Calu3 (cell line): Measurements from ENCODE around the gene CDC45. TPM values are rescaled to one million over a fixed set of nuclear protein-coding genes. Genes with fewer than 3 reads are reported as not detected.
A peak's percentile ranks its signal among the peaks of the same experiment; 100 is the strongest.

Experiments used
- BruUV-seq: library from RNA; stranded (reverse); fragments of 400-500 nt; replicated peaks from 2 replicates; lab custom pipeline; 2021; lab: Mats Ljungman, UMichigan
- CTCF ChIA-PET: fragments of 300-600 bp; sonication (Branson Sonifier 250); formaldehyde crosslinking; loops from one replicate; lab custom pipeline; 2022; ENCODE audit warnings: antibody characterized with exemption; lab: Charles Lee
- DNase-seq: peaks from one replicate; pipeline ENCODE4 v3.0.0; 2022
- H3K27ac Mint-ChIP-seq: one replicate; pipeline ENCODE4 v1.8.0; 2022; ENCODE audit warnings: mixed read lengths; ENCODE audit not compliant: unreplicated experiment
- H3K27me3 Mint-ChIP-seq: one replicate; pipeline ENCODE4 v1.8.0; 2022; ENCODE audit warnings: mixed read lengths; ENCODE audit not compliant: unreplicated experiment
- H3K36me3 Mint-ChIP-seq: one replicate; pipeline ENCODE4 v1.8.0; 2022; ENCODE audit warnings: mild to moderate bottlenecking, moderate library complexity, mixed read lengths; ENCODE audit not compliant: insufficient read depth, unreplicated experiment
- H3K4me1 Mint-ChIP-seq: one replicate; pipeline ENCODE4 v1.8.0; 2022; ENCODE audit warnings: mild to moderate bottlenecking, low read depth, mixed read lengths; ENCODE audit not compliant: unreplicated experiment
- H3K4me3 Mint-ChIP-seq: one replicate; pipeline ENCODE4 v1.8.0; 2022; ENCODE audit warnings: mild to moderate bottlenecking, low read depth, moderate library complexity, mixed read lengths; ENCODE audit not compliant: unreplicated experiment
- H3K9me3 Mint-ChIP-seq: one replicate; pipeline ENCODE4 v1.8.0; 2022; ENCODE audit warnings: low read depth, mixed read lengths; ENCODE audit not compliant: unreplicated experiment
- CTCF ChIP-seq: fragments of 200-600 bp; IDR thresholded peaks from one replicate; pipeline ENCODE4 v1.8.0; 2022; ENCODE audit warnings: antibody characterized with exemption; ENCODE audit not compliant: unreplicated experiment
- intact Hi-C: fragments of 100-400 bp; cut with micrococcal nuclease; formaldehyde crosslinking; loops from one replicate; pipeline ENCODE4 v1.10.0; 2022; ENCODE audit not compliant: unreplicated experiment
- total RNA-seq: library from RNA; stranded (reverse); gene quantifications from 2 replicates; pipeline ENCODE4 v1.2.3, GENCODE V29; 2022

Gene CDC45
- total RNA-seq, 1 experiment from 2014 or later, result 45.0 TPM

- H3K27ac Mint-ChIP-seq, result no peak overlapping the region
- no peak overlapping the region for H3K4me3 Mint-ChIP-seq
- CTCF ChIA-PET, result no interaction called here
- H3K27me3 Mint-ChIP-seq, result peaks cover 38% of the 10 kb centered on the region
- no peaks in the 10 kb centered on the region for H3K4me1 Mint-ChIP-seq
- BruUV-seq, result no TSS peak
- no peak for TF ChIP-seq CTCF
- no peak for DNase-seq
- intact Hi-C loops, result no loop called here
- no peaks in the 10 kb centered on the region for H3K9me3 Mint-ChIP-seq
- peaks cover 5% of the 10 kb centered on the region for H3K36me3 Mint-ChIP-seq
Observed at GRCh38 chr22:19549428-19549827, 69.7 kb downstream of the CDC45 start.

- H3K9me3 Mint-ChIP-seq, result no peaks in the 10 kb centered on the region
- H3K4me1 Mint-ChIP-seq, result no peaks in the 10 kb centered on the region
- no peak for TF ChIP-seq CTCF
- intact Hi-C loops, result no loop called here
- no peak for DNase-seq
- H3K4me3 Mint-ChIP-seq, result no peak overlapping the region
- H3K27ac Mint-ChIP-seq, result no peak overlapping the region
- CTCF ChIA-PET, result interaction anchor here (0.6 kb wide), 1 partner anchor 1010 kb away, joined by 4 read pairs; no protein-coding TSS in a partner anchor
- BruUV-seq, result no TSS peak
- peaks cover 29% of the 10 kb centered on the region for H3K27me3 Mint-ChIP-seq
- peaks cover 5% of the 10 kb centered on the region for H3K36me3 Mint-ChIP-seq
Observed at GRCh38 chr22:19550382-19550781, 70.7 kb downstream of the CDC45 start.

DNA sequence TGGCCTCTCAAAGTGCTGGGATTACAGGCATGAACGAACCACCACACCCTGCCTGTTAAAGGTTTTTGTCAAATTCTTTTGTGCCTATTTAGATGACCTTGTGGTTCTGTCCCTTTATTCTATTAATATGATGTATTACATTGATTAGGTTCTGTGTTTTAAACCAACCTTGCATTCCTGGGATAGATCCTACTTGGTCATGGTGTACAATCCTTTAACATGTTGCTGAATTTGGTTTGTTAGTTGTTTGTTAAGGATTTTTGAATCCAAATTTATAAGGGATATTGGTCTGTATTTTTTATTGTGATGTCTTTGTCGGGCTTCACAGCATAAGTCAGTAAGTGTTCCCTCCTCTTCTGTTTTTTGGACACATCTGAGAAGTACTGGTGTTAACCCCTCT is 73.5 kb downstream of the CDC45 start:
- Mint-ChIP-seq H3K9me3 (no peaks in the 10 kb centered on the region), H3K27me3 (peaks cover 22% of the 10 kb centered on the region), H3K36me3 (no peaks in the 10 kb centered on the region), H3K4me3 (no peak overlapping the region), H3K4me1 (no peaks in the 10 kb centered on the region), H3K27ac (no peak overlapping the region)
- CTCF ChIA-PET, result no interaction called here
- DNase-seq, result no peak
- BruUV-seq, result no TSS peak
- intact Hi-C loops, result no loop called here
- TF ChIP-seq CTCF, result no peak

- TF ChIP-seq CTCF, result no peak
- no peak overlapping the region for H3K4me3 Mint-ChIP-seq
- no peak overlapping the region for H3K27ac Mint-ChIP-seq
- intact Hi-C loops, result no loop called here
- no TSS peak for BruUV-seq
- no peaks in the 10 kb centered on the region for H3K36me3 Mint-ChIP-seq
- CTCF ChIA-PET, result interaction anchor here (0.5 to 1.2 kb wide), 2 partner anchors 38 to 67 kb away, joined by 3 read pairs; no protein-coding TSS in a partner anchor
- H3K4me1 Mint-ChIP-seq, result no peaks in the 10 kb centered on the region
- peaks cover 33% of the 10 kb centered on the region for H3K27me3 Mint-ChIP-seq
- H3K9me3 Mint-ChIP-seq, result no peaks in the 10 kb centered on the region
- DNase-seq, result peak; percentile 47
Observed at GRCh38 chr22:19554834-19555404, 75.2 kb downstream of the CDC45 start.
